ENCODE data around the gene CUL1.

DNA sequence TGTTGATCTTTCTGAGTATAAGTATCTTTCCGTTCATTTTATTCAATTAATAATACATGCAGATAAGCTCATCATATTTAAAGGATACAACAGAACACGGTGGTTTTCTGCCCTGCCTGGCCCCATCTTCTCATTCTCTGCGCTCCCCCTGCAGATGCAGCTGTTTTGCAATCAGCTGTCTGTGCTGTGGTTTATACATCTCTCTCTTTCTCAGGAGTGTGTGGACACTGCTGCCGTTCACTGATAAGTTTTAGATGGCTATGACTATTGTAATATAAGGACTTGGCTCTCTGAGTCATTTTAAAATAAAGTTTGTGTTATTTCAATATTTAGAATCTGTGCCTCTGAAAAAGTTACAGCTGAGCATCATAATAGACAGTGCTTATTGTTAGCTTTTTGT lies 54.5 kb downstream of the CUL1 start:
- no peak for TF ChIP-seq CTCF (IDR thresholded peaks at IDR 0.05)
- TF ChIP-seq POLR2A (IDR thresholded peaks at IDR 0.05), result no peak

Data from uterus (tissue), 2 donors.